ENCODE measurements around the gene RASGRF2. TPM values are rescaled to one million over a fixed set of nuclear protein-coding genes. Genes with fewer than 3 reads are reported as not detected.
A peak's percentile ranks its signal among the peaks of the same experiment; 100 is the strongest.

The RASGRF2 gene, protein sequence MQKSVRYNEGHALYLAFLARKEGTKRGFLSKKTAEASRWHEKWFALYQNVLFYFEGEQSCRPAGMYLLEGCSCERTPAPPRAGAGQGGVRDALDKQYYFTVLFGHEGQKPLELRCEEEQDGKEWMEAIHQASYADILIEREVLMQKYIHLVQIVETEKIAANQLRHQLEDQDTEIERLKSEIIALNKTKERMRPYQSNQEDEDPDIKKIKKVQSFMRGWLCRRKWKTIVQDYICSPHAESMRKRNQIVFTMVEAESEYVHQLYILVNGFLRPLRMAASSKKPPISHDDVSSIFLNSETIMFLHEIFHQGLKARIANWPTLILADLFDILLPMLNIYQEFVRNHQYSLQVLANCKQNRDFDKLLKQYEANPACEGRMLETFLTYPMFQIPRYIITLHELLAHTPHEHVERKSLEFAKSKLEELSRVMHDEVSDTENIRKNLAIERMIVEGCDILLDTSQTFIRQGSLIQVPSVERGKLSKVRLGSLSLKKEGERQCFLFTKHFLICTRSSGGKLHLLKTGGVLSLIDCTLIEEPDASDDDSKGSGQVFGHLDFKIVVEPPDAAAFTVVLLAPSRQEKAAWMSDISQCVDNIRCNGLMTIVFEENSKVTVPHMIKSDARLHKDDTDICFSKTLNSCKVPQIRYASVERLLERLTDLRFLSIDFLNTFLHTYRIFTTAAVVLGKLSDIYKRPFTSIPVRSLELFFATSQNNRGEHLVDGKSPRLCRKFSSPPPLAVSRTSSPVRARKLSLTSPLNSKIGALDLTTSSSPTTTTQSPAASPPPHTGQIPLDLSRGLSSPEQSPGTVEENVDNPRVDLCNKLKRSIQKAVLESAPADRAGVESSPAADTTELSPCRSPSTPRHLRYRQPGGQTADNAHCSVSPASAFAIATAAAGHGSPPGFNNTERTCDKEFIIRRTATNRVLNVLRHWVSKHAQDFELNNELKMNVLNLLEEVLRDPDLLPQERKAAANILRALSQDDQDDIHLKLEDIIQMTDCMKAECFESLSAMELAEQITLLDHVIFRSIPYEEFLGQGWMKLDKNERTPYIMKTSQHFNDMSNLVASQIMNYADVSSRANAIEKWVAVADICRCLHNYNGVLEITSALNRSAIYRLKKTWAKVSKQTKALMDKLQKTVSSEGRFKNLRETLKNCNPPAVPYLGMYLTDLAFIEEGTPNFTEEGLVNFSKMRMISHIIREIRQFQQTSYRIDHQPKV (N-terminal part only)
- 12.4 TPM for polyA plus RNA-seq (2013, experiment 1 of 2)
- polyA plus RNA-seq (2013, experiment 2 of 2): 13.5 TPM

DNA sequence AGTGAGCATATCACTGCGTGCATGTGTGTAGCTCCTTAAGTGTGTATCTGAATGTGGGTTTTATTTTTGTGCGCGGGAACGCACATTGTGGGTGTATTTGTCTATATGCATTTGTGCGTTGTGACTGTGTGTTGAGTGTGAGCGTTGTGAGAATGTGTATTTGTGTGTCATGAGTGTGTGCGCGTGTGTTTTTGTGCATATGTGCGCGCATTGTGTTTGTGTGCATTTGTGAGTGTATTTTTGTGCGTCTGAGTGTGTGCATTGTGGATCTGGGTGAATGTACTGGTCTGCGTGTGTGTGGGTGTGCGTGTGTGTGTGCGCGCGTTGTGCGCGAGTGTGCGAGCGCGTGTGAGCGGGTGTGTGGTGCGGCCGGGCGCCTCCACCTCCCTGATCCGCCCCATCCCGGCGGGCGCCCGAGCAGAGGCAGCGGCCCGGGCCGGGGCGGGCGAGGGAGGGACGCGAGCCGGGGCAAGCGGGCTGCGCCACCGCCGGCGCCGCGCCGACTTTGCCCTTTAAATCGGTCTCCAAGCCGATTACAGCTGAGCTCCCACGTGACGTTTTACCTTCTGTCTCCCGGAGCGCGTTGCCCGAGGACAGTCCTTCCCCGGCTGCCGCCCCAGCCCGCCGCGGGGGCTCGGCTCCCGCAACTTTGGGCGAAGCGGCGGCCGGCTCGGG, at the start of gene RASGRF2:
TSS of gene RASGRF2 (plus strand) at position 596 of the 675 bp plus-strand sequence. CDS start 376 bp downstream, outside the sequence.
- peak within 1 kb of the TSS; percentile 18 for H2AK5ac ChIP-seq (ENCODE audit: low read length)
- no CpG with 5 or more reads among the region's 66 CpGs for WGBS (ENCODE audit: extremely low coverage, insufficient coverage, low lambda C conversion rate)
- no peak within 1 kb of the TSS for H4K5ac ChIP-seq (ENCODE audit: low read length)
- peak within 1 kb of the TSS; percentile 91 for H3K56ac ChIP-seq (ENCODE audit: low read length)
- peak within 1 kb of the TSS; percentile 72 for H3K23ac ChIP-seq (ENCODE audit: low read length)
- no peak within 1 kb of the TSS for H2BK120ac ChIP-seq (ENCODE audit: low read depth, low read length)
- no peaks in the 10 kb centered on the region for H3K36me3 ChIP-seq (ENCODE audit: control insufficient read depth, insufficient read depth, low read length)
- peaks cover 6% of the 10 kb centered on the region for H3K4me1 ChIP-seq (ENCODE audit: control insufficient read depth, low read depth, low read length)
- H3K9ac ChIP-seq (ENCODE audit: low read length): peak within 1 kb of the TSS; percentile 68
- peak; percentile 84 for DNase-seq
- H3K79me2 ChIP-seq (ENCODE audit: control insufficient read depth, insufficient read depth, low read length): peaks cover 2% of the 10 kb centered on the region
- H3K18ac ChIP-seq (ENCODE audit: low read length): no peak within 1 kb of the TSS
- no peak within 1 kb of the TSS for H3K27ac ChIP-seq (ENCODE audit: low read depth, low read length)
- H3K4me3 ChIP-seq (ENCODE audit: low read length): peak within 1 kb of the TSS; percentile 57
- H3K4me2 ChIP-seq (ENCODE audit: low read length): peak within 1 kb of the TSS; percentile 85
- no peak within 1 kb of the TSS for H2BK5ac ChIP-seq (ENCODE audit: low read length)
- H4K8ac ChIP-seq (ENCODE audit: low read depth, low read length): no peak within 1 kb of the TSS
- no peak within 1 kb of the TSS for H2BK15ac ChIP-seq (replicated peaks; ENCODE audit: low read depth)
- H3K4ac ChIP-seq (ENCODE audit: low read depth, low read length): no peak within 1 kb of the TSS
- H3K27me3 ChIP-seq (ENCODE audit: insufficient read depth, low read length, poor library complexity): no peaks in the 10 kb centered on the region
- H3K79me1 ChIP-seq (ENCODE audit: low read length): peaks cover 2% of the 10 kb centered on the region

DNA sequence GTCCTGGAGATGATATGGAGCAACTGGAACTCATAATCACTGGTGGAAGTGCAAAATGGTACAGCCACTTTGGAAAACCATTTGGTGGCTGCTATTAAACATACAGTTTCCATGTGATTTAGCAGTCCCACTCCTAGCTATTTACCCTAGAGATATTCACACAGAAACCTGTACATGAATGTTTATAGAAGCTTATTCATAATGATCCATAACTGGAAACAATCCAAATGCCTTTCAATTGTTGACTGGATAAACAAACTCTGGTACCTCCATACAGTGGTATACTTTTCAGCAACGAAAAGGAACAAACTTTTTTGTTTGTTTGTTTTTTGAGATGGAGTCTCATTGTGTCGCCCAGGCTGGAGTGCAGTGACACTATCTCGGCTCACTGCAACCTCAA, 47.7 kb upstream of the RASGRF2 start:
- no peak overlapping the region for H2AK5ac ChIP-seq (ENCODE audit: low read length)
- H2BK15ac ChIP-seq (replicated peaks; ENCODE audit: low read depth): no peak overlapping the region
- H4K8ac ChIP-seq (ENCODE audit: low read depth, low read length): no peak overlapping the region
- no peak overlapping the region for H4K5ac ChIP-seq (ENCODE audit: low read length)
- H3K4me2 ChIP-seq (ENCODE audit: low read length): no peak overlapping the region
- no peaks in the 10 kb centered on the region for H3K79me2 ChIP-seq (ENCODE audit: control insufficient read depth, insufficient read depth, low read length)
- no peaks in the 10 kb centered on the region for H3K36me3 ChIP-seq (ENCODE audit: control insufficient read depth, insufficient read depth, low read length)
- H3K4me3 ChIP-seq (ENCODE audit: low read length): no peak overlapping the region
- H3K23ac ChIP-seq (ENCODE audit: low read length): no peak overlapping the region
- WGBS (ENCODE audit: extremely low coverage, insufficient coverage, low lambda C conversion rate): no CpG with 5 or more reads among the region's 3 CpGs
- no peak overlapping the region for H3K4ac ChIP-seq (ENCODE audit: low read depth, low read length)
- H3K9ac ChIP-seq (ENCODE audit: low read length): no peak overlapping the region
- no peak overlapping the region for H3K18ac ChIP-seq (ENCODE audit: low read length)
- no peaks in the 10 kb centered on the region for H3K4me1 ChIP-seq (ENCODE audit: control insufficient read depth, low read depth, low read length)
- no peak overlapping the region for H2BK5ac ChIP-seq (ENCODE audit: low read length)
- H3K56ac ChIP-seq (ENCODE audit: low read length): no peak overlapping the region
- no peaks in the 10 kb centered on the region for H3K79me1 ChIP-seq (ENCODE audit: low read length)
- H2BK120ac ChIP-seq (ENCODE audit: low read depth, low read length): no peak overlapping the region
- H3K27ac ChIP-seq (ENCODE audit: low read depth, low read length): no peak overlapping the region
- H3K27me3 ChIP-seq (ENCODE audit: insufficient read depth, low read length, poor library complexity): no peaks in the 10 kb centered on the region
- DNase-seq: no peak

DNA sequence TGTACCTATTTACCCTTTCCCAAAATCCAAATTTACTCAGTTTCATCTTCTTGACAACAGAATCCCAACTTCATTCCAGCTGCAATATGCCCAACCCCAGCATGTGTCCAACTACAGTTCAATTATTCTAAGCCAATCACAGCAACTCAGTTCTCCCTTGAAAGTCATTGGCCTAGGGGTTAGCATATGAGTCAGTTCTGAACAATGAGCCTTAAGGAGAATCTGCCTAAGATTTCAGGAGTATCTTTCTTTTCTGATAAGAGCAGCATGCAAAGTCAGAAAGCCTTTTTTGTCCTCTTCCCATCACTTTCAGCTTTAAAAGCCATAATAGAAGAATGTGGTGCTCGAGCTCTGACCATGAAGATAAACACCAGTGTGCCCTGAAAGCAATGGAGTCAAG, 44.4 kb upstream of the RASGRF2 start:
- Histone ChIP-seq H3K23ac (ENCODE audit: low read length) (no peak overlapping the region), H2BK5ac (ENCODE audit: low read length) (no peak overlapping the region), H3K18ac (ENCODE audit: low read length) (no peak overlapping the region), H3K36me3 (ENCODE audit: control insufficient read depth, insufficient read depth, low read length) (no peaks in the 10 kb centered on the region), H3K27me3 (ENCODE audit: insufficient read depth, low read length, poor library complexity) (no peaks in the 10 kb centered on the region), H3K9ac (ENCODE audit: low read length) (no peak overlapping the region), H3K4ac (ENCODE audit: low read depth, low read length) (no peak overlapping the region), H4K5ac (ENCODE audit: low read length) (no peak overlapping the region), H2BK120ac (ENCODE audit: low read depth, low read length) (no peak overlapping the region), H3K4me1 (ENCODE audit: control insufficient read depth, low read depth, low read length) (no peaks in the 10 kb centered on the region), H3K56ac (ENCODE audit: low read length) (no peak overlapping the region), H3K4me3 (ENCODE audit: low read length) (no peak overlapping the region), H2AK5ac (ENCODE audit: low read length) (no peak overlapping the region), H3K79me2 (ENCODE audit: control insufficient read depth, insufficient read depth, low read length) (no peaks in the 10 kb centered on the region), H3K79me1 (ENCODE audit: low read length) (no peaks in the 10 kb centered on the region), H3K27ac (ENCODE audit: low read depth, low read length) (no peak overlapping the region), H3K4me2 (ENCODE audit: low read length) (no peak overlapping the region), H2BK15ac (replicated peaks; ENCODE audit: low read depth) (no peak overlapping the region), H4K8ac (ENCODE audit: low read depth, low read length) (no peak overlapping the region)
- WGBS (ENCODE audit: extremely low coverage, insufficient coverage, low lambda C conversion rate): no CpG with 5 or more reads among the region's 1 CpG
- no peak for DNase-seq

DNA sequence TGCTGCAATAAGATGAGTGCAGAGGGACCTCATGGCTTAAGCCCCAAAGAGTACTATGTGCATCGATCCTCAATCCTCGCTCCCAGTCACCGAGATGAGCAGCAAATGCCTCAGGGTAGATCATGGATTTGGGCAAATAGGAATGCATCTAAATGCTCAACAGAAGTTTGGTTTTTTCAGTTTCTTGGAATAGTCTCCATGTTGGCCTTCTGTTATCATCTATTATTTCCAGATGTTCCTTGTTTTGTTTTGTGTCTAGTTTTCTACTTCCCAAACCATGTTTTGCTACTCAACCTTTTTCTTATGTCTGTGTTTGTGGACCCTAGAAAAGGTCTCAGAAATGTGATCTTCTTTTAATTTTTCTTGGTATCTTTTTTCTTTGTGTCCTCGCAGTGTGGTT, 43.5 kb upstream of the RASGRF2 start:
- no peak overlapping the region for H4K5ac ChIP-seq (ENCODE audit: low read length)
- no peak overlapping the region for H3K56ac ChIP-seq (ENCODE audit: low read length)
- H3K23ac ChIP-seq (ENCODE audit: low read length): no peak overlapping the region
- no peak overlapping the region for H3K4me2 ChIP-seq (ENCODE audit: low read length)
- no peak overlapping the region for H3K18ac ChIP-seq (ENCODE audit: low read length)
- no peak overlapping the region for H2AK5ac ChIP-seq (ENCODE audit: low read length)
- no peaks in the 10 kb centered on the region for H3K36me3 ChIP-seq (ENCODE audit: control insufficient read depth, insufficient read depth, low read length)
- H3K79me2 ChIP-seq (ENCODE audit: control insufficient read depth, insufficient read depth, low read length): no peaks in the 10 kb centered on the region
- H4K8ac ChIP-seq (ENCODE audit: low read depth, low read length): no peak overlapping the region
- WGBS (ENCODE audit: extremely low coverage, insufficient coverage, low lambda C conversion rate): no CpG with 5 or more reads among the region's 4 CpGs
- H2BK5ac ChIP-seq (ENCODE audit: low read length): no peak overlapping the region
- H2BK15ac ChIP-seq (replicated peaks; ENCODE audit: low read depth): no peak overlapping the region
- H3K4me3 ChIP-seq (ENCODE audit: low read length): no peak overlapping the region
- no peaks in the 10 kb centered on the region for H3K27me3 ChIP-seq (ENCODE audit: insufficient read depth, low read length, poor library complexity)
- H3K27ac ChIP-seq (ENCODE audit: low read depth, low read length): no peak overlapping the region
- H2BK120ac ChIP-seq (ENCODE audit: low read depth, low read length): no peak overlapping the region
- H3K79me1 ChIP-seq (ENCODE audit: low read length): no peaks in the 10 kb centered on the region
- H3K9ac ChIP-seq (ENCODE audit: low read length): no peak overlapping the region
- H3K4ac ChIP-seq (ENCODE audit: low read depth, low read length): no peak overlapping the region
- H3K4me1 ChIP-seq (ENCODE audit: control insufficient read depth, low read depth, low read length): no peaks in the 10 kb centered on the region
- no peak for DNase-seq

DNA sequence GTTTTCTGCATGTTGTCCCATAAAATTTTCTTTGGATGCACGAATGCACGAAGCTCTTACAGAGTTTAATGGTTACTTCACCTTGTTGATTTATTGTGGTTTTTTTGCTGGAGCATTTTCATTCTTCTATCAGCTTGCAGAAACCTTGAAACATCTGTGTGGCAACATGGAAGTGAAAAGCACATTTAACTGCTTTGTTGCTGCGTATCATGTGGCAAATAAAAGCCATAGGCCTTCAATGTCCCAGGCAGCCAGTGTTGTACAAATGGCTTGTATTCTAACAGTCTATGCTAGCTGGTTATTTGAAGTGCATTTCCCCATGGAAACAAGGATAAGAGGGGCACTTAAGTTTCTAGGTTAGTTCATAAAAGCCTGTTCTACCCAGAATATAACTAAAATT, 42.5 kb upstream of the RASGRF2 start:
- Histone ChIP-seq H3K4me1 (ENCODE audit: control insufficient read depth, low read depth, low read length) (no peaks in the 10 kb centered on the region), H3K79me1 (ENCODE audit: low read length) (no peaks in the 10 kb centered on the region), H4K8ac (ENCODE audit: low read depth, low read length) (no peak overlapping the region), H3K27ac (ENCODE audit: low read depth, low read length) (no peak overlapping the region), H3K23ac (ENCODE audit: low read length) (no peak overlapping the region), H2BK5ac (ENCODE audit: low read length) (no peak overlapping the region), H2AK5ac (ENCODE audit: low read length) (no peak overlapping the region), H3K4me2 (ENCODE audit: low read length) (no peak overlapping the region), H2BK15ac (replicated peaks; ENCODE audit: low read depth) (no peak overlapping the region), H3K18ac (ENCODE audit: low read length) (no peak overlapping the region), H3K36me3 (ENCODE audit: control insufficient read depth, insufficient read depth, low read length) (no peaks in the 10 kb centered on the region), H3K4ac (ENCODE audit: low read depth, low read length) (no peak overlapping the region), H3K9ac (ENCODE audit: low read length) (no peak overlapping the region), H3K4me3 (ENCODE audit: low read length) (no peak overlapping the region), H3K56ac (ENCODE audit: low read length) (no peak overlapping the region), H4K5ac (ENCODE audit: low read length) (no peak overlapping the region), H2BK120ac (ENCODE audit: low read depth, low read length) (no peak overlapping the region), H3K27me3 (ENCODE audit: insufficient read depth, low read length, poor library complexity) (no peaks in the 10 kb centered on the region), H3K79me2 (ENCODE audit: control insufficient read depth, insufficient read depth, low read length) (no peaks in the 10 kb centered on the region)
- DNase-seq: no peak
- WGBS (ENCODE audit: extremely low coverage, insufficient coverage, low lambda C conversion rate): no CpG with 5 or more reads among the region's 3 CpGs

Measured in mesendoderm (in vitro differentiated cells).